DND-41 (cell line): Measurements from ENCODE around the gene BAZ1A.

Experiments
- ATAC-seq: fragments of 200-7000 bp; cut with Tn5 transposase; 3 replicates; pipeline ENCODE4 v1.9.1; 2021; ENCODE audit warnings: low read depth; ENCODE audit not compliant: insufficient read depth
- DNase-seq: peaks from one replicate; pipeline ENCODE4 v3.0.0-alpha.2; 2020
- H2AFZ ChIP-seq: 2 replicates; pipeline ENCODE4 v1.6.0; 2012; ENCODE audit warnings: low read depth, low read length
- H3K27ac ChIP-seq: 2 replicates; pipeline ENCODE4 v1.5.1; 2012; ENCODE audit warnings: low read length, inconsistent platforms
- H3K27me3 ChIP-seq: fragments of 200-600 bp; sonication (generic); 2 replicates; pipeline ENCODE4 v1.6.0; 2012; ENCODE audit warnings: low read length, mild to moderate bottlenecking, inconsistent platforms; ENCODE audit not compliant: insufficient read depth, poor library complexity
- H3K36me3 ChIP-seq: 2 replicates; pipeline ENCODE4 v1.5.1; 2012; ENCODE audit warnings: low read length, inconsistent platforms; ENCODE audit not compliant: insufficient read depth
- H3K4me1 ChIP-seq: 2 replicates; pipeline ENCODE4 v1.5.1; 2012; ENCODE audit warnings: mild to moderate bottlenecking, low read length; ENCODE audit not compliant: insufficient read depth
- H3K4me2 ChIP-seq: 2 replicates; pipeline ENCODE4 v1.6.0; 2012; ENCODE audit warnings: mild to moderate bottlenecking, moderate library complexity, low read length, inconsistent platforms; ENCODE audit not compliant: insufficient read depth
- H3K4me3 ChIP-seq, 2 experiments: fragments of 200-600 bp in 1 of 2; shearing (Covaris generic) in 1 of 2; 2 replicates each; pipeline ENCODE4 v1.5.1; 2012 to 2016; ENCODE audit warnings: inconsistent platforms in 2 of 2, low read length in 2 of 2, mild to moderate bottlenecking in 2 of 2, low read depth in 1 of 2, moderate library complexity in 1 of 2
- H3K79me2 ChIP-seq: 2 replicates; pipeline ENCODE4 v1.6.0; 2012; ENCODE audit warnings: low read length, inconsistent platforms; ENCODE audit not compliant: insufficient read depth
- H3K9ac ChIP-seq: 2 replicates; pipeline ENCODE4 v1.6.0; 2012; ENCODE audit warnings: low read depth, mild to moderate bottlenecking, inconsistent platforms, low read length, moderate library complexity
- H3K9me3 ChIP-seq: 2 replicates; pipeline ENCODE4 v1.5.1; 2012; ENCODE audit warnings: low read length, moderate library complexity, mild to moderate bottlenecking, inconsistent platforms; ENCODE audit not compliant: insufficient read depth, severe bottlenecking
- H4K20me1 ChIP-seq: 2 replicates; pipeline ENCODE4 v1.6.0; 2012; ENCODE audit warnings: low read length; ENCODE audit not compliant: insufficient read depth
- EZH2 ChIP-seq: IDR thresholded peaks from 3 replicates; pipeline ENCODE4 v1.6.1; 2012; ENCODE audit warnings: borderline replicate concordance, low read depth, mild to moderate bottlenecking, moderate library complexity, low read length, inconsistent platforms; ENCODE audit not compliant: severe bottlenecking
- TF ChIP-seq, protein P1 (sequence below): IDR thresholded peaks from 2 replicates; pipeline ENCODE4 v1.5.1; 2012; ENCODE audit warnings: borderline replicate concordance, low read length, moderate library complexity, mild to moderate bottlenecking; ENCODE audit not compliant: poor library complexity, severe bottlenecking; ENCODE audit errors: extremely low read depth

BAZ1A gene

DNA sequence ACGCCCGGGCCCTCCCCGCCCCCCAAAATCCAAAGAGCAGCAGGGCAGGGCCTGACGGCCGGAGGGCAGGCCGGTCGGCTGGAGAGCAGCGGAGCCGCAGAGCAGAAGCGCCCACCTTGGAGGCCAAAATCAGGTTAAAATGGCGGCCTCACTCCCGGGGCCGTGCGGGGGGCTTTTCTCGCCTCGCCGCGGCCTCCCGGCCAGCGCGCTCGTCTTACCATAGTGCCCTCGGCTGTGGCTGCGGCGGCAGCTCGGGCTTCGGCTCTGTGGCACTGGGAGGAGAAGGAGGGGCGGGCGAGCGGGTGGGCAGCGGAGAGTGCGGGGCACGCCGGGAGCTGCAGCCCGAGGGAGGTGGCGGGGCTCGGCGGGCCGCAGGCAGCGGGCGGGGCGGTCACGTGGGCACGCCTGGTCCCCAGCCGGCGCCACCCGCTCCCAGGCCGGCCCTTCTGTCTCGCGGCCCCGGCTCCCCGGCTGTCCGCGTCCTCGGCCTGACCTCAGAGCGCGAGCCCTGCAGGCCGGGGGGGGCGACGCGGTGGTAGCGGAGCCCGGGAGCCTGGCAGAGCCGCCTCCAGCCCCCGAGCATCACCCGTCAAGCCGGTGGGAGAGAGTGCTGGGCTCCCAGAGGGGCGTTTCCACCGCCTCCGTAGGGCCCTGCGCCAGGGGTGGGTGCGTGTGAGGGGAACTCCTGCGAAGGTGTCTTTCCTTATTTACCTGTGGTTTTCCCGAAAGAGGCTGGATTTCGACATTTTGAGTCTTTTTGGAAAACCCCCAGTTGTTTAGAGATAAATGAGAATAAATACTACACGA, 160.6 kb downstream of the BAZ1A start, which contains the start of gene CFL2:
Gene CFL2, minus strand, starts transcription at position 274 of the 807 bp plus-strand sequence. Its CDS starts 53 bp downstream, at position 221.
- peak; percentile 90 for ATAC-seq
- H3K4me3 ChIP-seq: peak within 1 kb of the TSS; percentile 83 to 84
- no peak for TF ChIP-seq EZH2
- TF ChIP-seq, protein P1, sequence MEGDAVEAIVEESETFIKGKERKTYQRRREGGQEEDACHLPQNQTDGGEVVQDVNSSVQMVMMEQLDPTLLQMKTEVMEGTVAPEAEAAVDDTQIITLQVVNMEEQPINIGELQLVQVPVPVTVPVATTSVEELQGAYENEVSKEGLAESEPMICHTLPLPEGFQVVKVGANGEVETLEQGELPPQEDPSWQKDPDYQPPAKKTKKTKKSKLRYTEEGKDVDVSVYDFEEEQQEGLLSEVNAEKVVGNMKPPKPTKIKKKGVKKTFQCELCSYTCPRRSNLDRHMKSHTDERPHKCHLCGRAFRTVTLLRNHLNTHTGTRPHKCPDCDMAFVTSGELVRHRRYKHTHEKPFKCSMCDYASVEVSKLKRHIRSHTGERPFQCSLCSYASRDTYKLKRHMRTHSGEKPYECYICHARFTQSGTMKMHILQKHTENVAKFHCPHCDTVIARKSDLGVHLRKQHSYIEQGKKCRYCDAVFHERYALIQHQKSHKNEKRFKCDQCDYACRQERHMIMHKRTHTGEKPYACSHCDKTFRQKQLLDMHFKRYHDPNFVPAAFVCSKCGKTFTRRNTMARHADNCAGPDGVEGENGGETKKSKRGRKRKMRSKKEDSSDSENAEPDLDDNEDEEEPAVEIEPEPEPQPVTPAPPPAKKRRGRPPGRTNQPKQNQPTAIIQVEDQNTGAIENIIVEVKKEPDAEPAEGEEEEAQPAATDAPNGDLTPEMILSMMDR: no peak
- peaks cover 10% of the 10 kb centered on the region; the same call in 1 of the 2 replicates for H3K36me3 ChIP-seq
- peak; percentile 76 for DNase-seq
- H2AFZ ChIP-seq: peak within 1 kb of the TSS; percentile 95
- peak within 1 kb of the TSS; percentile 73 for H3K27ac ChIP-seq
- peaks cover 9% of the 10 kb centered on the region for H3K79me2 ChIP-seq
- peak within 1 kb of the TSS; percentile 76 for H3K4me2 ChIP-seq
- no peaks in the 10 kb centered on the region for H3K27me3 ChIP-seq
- H3K4me1 ChIP-seq: peaks cover 20% of the 10 kb centered on the region
- no peaks in the 10 kb centered on the region for H3K9me3 ChIP-seq
- peak within 1 kb of the TSS; percentile 85 for H3K9ac ChIP-seq
- no peaks in the 10 kb centered on the region for H4K20me1 ChIP-seq

DNA sequence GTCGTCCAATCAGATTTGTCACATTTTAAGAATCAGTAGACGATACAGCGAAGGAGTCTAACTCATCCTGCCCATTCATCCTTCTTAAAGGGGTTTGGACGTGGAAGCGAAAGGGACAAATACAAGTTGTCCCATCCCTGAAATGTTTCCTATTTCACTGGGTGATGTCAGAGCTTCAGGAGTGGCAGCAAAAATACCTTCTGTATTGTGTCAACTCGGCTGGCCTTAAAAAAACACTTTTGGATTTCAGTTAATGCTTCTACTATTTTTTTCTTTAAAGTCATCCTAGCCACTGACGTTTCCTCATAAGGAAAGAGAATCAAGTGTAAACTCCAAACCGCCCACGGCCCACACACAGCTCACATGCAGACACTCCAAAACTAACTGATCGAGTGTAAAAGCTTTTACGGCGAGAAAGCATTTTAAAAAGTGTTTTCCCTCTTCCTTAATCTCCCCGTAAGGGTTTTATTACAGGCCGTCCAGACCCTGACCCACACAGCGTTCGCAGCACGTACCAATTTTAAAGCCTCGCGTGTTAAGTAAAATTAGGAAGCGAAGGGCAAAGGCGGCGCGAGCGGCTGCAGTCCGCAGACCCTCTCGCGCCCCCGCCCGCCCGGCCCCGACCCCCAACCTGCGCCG, 161.4 kb downstream of the BAZ1A start:
- TF ChIP-seq, protein P1: no peak
- TF ChIP-seq EZH2: no peak
- peak; percentile 28 for ATAC-seq
- Histone ChIP-seq H3K79me2 (peaks cover 9% of the 10 kb centered on the region), H3K27ac (peak overlapping the region; percentile 73), H4K20me1 (no peaks in the 10 kb centered on the region), H3K36me3 (peaks cover 10% of the 10 kb centered on the region; the same call in 1 of the 2 replicates), H3K27me3 (no peaks in the 10 kb centered on the region), H3K4me1 (peaks cover 20% of the 10 kb centered on the region), H3K9me3 (no peaks in the 10 kb centered on the region), H2AFZ (peak overlapping the region; percentile 95), H3K4me2 (peak overlapping the region; percentile 76), H3K9ac (peak overlapping the region; percentile 85), H3K4me3 (peak overlapping the region; percentile 83 to 84)
- peak; percentile 32 for DNase-seq

DNA sequence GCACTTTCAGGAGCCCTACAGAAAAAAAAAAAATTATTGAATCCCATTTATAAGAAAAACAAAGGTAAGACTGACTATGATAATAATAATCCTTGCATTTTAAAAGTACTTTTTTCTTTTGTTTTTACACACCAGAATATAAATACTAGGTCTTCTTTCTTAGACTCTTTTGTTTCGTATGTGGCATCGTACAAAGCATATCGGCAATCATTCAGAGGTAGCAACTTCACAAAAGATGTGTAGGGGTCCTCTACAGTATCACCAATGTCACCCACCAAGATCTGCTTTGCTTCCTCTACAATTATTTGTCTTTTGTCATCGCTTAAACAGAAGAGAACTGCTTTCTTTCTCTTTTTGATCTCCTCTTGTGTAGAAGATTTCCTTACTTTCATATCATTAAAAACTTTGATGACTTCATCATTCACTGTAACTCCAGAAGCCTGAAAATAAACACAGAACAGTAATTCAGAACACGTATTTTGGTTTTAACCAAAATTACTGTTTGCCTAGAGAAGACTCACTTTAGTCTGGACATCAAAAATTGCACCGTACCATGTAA, 162.0 kb downstream of the BAZ1A start:
- H3K4me2 ChIP-seq: peak overlapping the region; percentile 76
- H3K36me3 ChIP-seq: peaks cover 10% of the 10 kb centered on the region; the same call in 1 of the 2 replicates
- peak overlapping the region; percentile 85 for H3K9ac ChIP-seq
- peak overlapping the region; percentile 71; the same call in 1 of the 2 replicates for H3K27ac ChIP-seq
- no peaks in the 10 kb centered on the region for H4K20me1 ChIP-seq
- H3K9me3 ChIP-seq: no peaks in the 10 kb centered on the region
- H3K79me2 ChIP-seq: peaks cover 9% of the 10 kb centered on the region
- peak overlapping the region; percentile 95 for H2AFZ ChIP-seq
- peak overlapping the region; percentile 83 to 84; a peak in 3 of 4 replicates for H3K4me3 ChIP-seq
- DNase-seq: no peak
- peaks cover 20% of the 10 kb centered on the region for H3K4me1 ChIP-seq
- H3K27me3 ChIP-seq: no peaks in the 10 kb centered on the region
- ATAC-seq: no peak
- TF ChIP-seq, protein P1: no peak
